H9 (cell line): Measurements from ENCODE around the gene FNDC8. TPM values are rescaled to one million over a fixed set of nuclear protein-coding genes. Genes with fewer than 3 reads are reported as not detected.

Experiments
- DNase-seq: peaks from one replicate; pipeline ENCODE4 v3.0.0-alpha.2; 2017
- H2AFZ ChIP-seq: one replicate; pipeline ENCODE4 v1.6.1; 2013; ENCODE audit warnings: mild to moderate bottlenecking, low read length, control low read depth, moderate library complexity
- H2AK5ac ChIP-seq: 2 replicates; pipeline ENCODE4 v1.6.1; 2013; ENCODE audit warnings: low read length, control low read depth, mixed read lengths; ENCODE audit not compliant: insufficient read length
- H2BK120ac ChIP-seq: one replicate; pipeline ENCODE4 v1.6.1; 2013; ENCODE audit warnings: low read depth, mild to moderate bottlenecking, low read length, control low read depth, inconsistent platforms; ENCODE audit not compliant: poor library complexity, severe bottlenecking
- H2BK12ac ChIP-seq: 2 replicates; pipeline ENCODE4 v1.6.1; 2013; ENCODE audit warnings: low read length, control low read depth, mixed read lengths, low read depth; ENCODE audit not compliant: insufficient read length
- H2BK15ac ChIP-seq: 2 replicates; pipeline ENCODE4 v1.6.1; 2013; ENCODE audit warnings: low read depth, low read length, control low read depth
- H2BK20ac ChIP-seq: one replicate; pipeline ENCODE4 v1.6.1; 2013; ENCODE audit warnings: low read depth, mild to moderate bottlenecking, low read length, control low read depth, inconsistent platforms; ENCODE audit not compliant: poor library complexity, severe bottlenecking
- H2BK5ac ChIP-seq: 2 replicates; pipeline ENCODE4 v1.6.1; 2013; ENCODE audit warnings: low read length, control low read depth, mixed read lengths; ENCODE audit not compliant: insufficient read length
- H3K14ac ChIP-seq: 2 replicates; pipeline ENCODE4 v1.6.1; 2013; ENCODE audit warnings: low read length, control low read depth; ENCODE audit not compliant: insufficient read depth
- H3K18ac ChIP-seq: 2 replicates; pipeline ENCODE4 v1.6.1; 2013; ENCODE audit warnings: low read depth, mild to moderate bottlenecking, mixed read lengths, low read length, control low read depth; ENCODE audit not compliant: insufficient read length
- H3K23ac ChIP-seq: 2 replicates; pipeline ENCODE4 v1.6.1; 2013; ENCODE audit warnings: low read length, control low read depth, mixed read lengths, low read depth; ENCODE audit not compliant: insufficient read length
- H3K23me2 ChIP-seq: 2 replicates; pipeline ENCODE4 v1.6.1; 2013; ENCODE audit warnings: low read depth, mild to moderate bottlenecking, mixed read lengths, low read length, control low read depth; ENCODE audit not compliant: insufficient read length, poor library complexity, severe bottlenecking
- H3K27ac ChIP-seq: 2 replicates; pipeline ENCODE4 v1.5.1; 2013; ENCODE audit warnings: low read length, control low read depth, mixed read lengths, low read depth; ENCODE audit not compliant: insufficient read length
- H3K27me3 ChIP-seq: 2 replicates; pipeline ENCODE4 v1.6.1; 2013; ENCODE audit warnings: low read length, control low read depth, inconsistent platforms; ENCODE audit not compliant: insufficient read depth
- H3K4ac ChIP-seq: 2 replicates; pipeline ENCODE4 v1.6.1; 2013; ENCODE audit warnings: low read depth, mild to moderate bottlenecking, control low read depth, inconsistent platforms, low read length, moderate library complexity
- H3K4me1 ChIP-seq: 2 replicates; pipeline ENCODE4 v1.6.1; 2013; ENCODE audit warnings: low read length, control low read depth, inconsistent platforms; ENCODE audit not compliant: insufficient read depth
- H3K4me2 ChIP-seq: 2 replicates; pipeline ENCODE4 v1.6.1; 2013; ENCODE audit warnings: low read length, control low read depth, mixed read lengths; ENCODE audit not compliant: insufficient read length, insufficient read depth
- H3K56ac ChIP-seq: 2 replicates; pipeline ENCODE4 v1.6.1; 2013; ENCODE audit warnings: low read depth, mild to moderate bottlenecking, mixed read lengths, low read length, control low read depth; ENCODE audit not compliant: insufficient read length
- H3K79me1 ChIP-seq: 2 replicates; pipeline ENCODE4 v1.6.1; 2013; ENCODE audit warnings: low read depth, mild to moderate bottlenecking, moderate library complexity, low read length, control low read depth, inconsistent platforms; ENCODE audit not compliant: insufficient read depth, poor library complexity, severe bottlenecking
- H3K79me2 ChIP-seq: 2 replicates; pipeline ENCODE4 v1.6.1; 2013; ENCODE audit warnings: low read length, control low read depth, inconsistent platforms; ENCODE audit not compliant: insufficient read depth
- H3K9ac ChIP-seq: 2 replicates; pipeline ENCODE4 v1.6.1; 2013; ENCODE audit warnings: low read length, control low read depth, mixed read lengths; ENCODE audit not compliant: insufficient read length; ENCODE audit errors: extremely low read depth
- H3K9me3 ChIP-seq: one replicate; pipeline ENCODE4 v1.6.1; 2013; ENCODE audit warnings: low read depth, low read length, inconsistent platforms; ENCODE audit not compliant: control insufficient read depth
- H3T11ph ChIP-seq: one replicate; pipeline ENCODE4 v1.6.1; 2013; ENCODE audit warnings: mild to moderate bottlenecking, low read length, control low read depth, inconsistent platforms
- H4K20me1 ChIP-seq: one replicate; pipeline ENCODE4 v1.6.1; 2013; ENCODE audit not compliant: control insufficient read depth, insufficient read length, insufficient read depth
- H4K5ac ChIP-seq: 2 replicates; pipeline ENCODE4 v1.6.1; 2013; ENCODE audit warnings: low read depth, mild to moderate bottlenecking, mixed read lengths, low read length, control low read depth; ENCODE audit not compliant: insufficient read length
- H4K8ac ChIP-seq: replicated peaks from 2 replicates; pipeline ENCODE4 v1.6.1; 2013; ENCODE audit warnings: low read length, control low read depth, mixed read lengths, low read depth; ENCODE audit not compliant: insufficient read length
- H4K91ac ChIP-seq: 2 replicates; pipeline ENCODE4 v1.6.1; 2013; ENCODE audit warnings: low read depth, mild to moderate bottlenecking, moderate library complexity, mixed read lengths, low read length, control low read depth; ENCODE audit not compliant: insufficient read length
- H3K27ac Mint-ChIP-seq, 3 experiments: 2 replicates in 2 of 3; 3 replicates in 1 of 3; pipeline ENCODE4 v1.8.0; 2020 to 2021; ENCODE audit warnings: mixed read lengths in 3 of 3, mild to moderate bottlenecking in 1 of 3, moderate library complexity in 1 of 3
- H3K27me3 Mint-ChIP-seq: 2 replicates; pipeline ENCODE4 v1.8.0; 2021; ENCODE audit warnings: low read depth, mild to moderate bottlenecking, moderate library complexity, mixed read lengths
- H3K36me3 Mint-ChIP-seq, 3 experiments: 2 replicates in 2 of 3; 3 replicates in 1 of 3; pipeline ENCODE4 v1.8.0; 2020 to 2021; ENCODE audit warnings: low read depth in 3 of 3, mixed read lengths in 3 of 3; ENCODE audit not compliant: insufficient read depth in 1 of 3
- H3K4me1 Mint-ChIP-seq, 2 experiments: 2 replicates each; pipeline ENCODE4 v1.8.0; 2020; ENCODE audit warnings: mixed read lengths in 2 of 2
- H3K4me3 Mint-ChIP-seq, 2 experiments: 2 replicates in 1 of 2; 3 replicates in 1 of 2; pipeline ENCODE4 v1.8.0; 2020 to 2021; ENCODE audit warnings: mild to moderate bottlenecking in 2 of 2, mixed read lengths in 2 of 2, moderate library complexity in 1 of 2
- H3K9me3 Mint-ChIP-seq, 2 experiments: 2 replicates in 1 of 2; 3 replicates in 1 of 2; pipeline ENCODE4 v1.8.0; 2020; ENCODE audit warnings: mild to moderate bottlenecking in 2 of 2, mixed read lengths in 2 of 2, moderate library complexity in 1 of 2
- WGBS: extraction: QIAGEN DNeasy Blood & Tissue Kit; methylation state at CpG from one replicate; pipeline ENCODE4 v1.1.7; 2013; ENCODE audit warnings: missing lambda C conversion rate, low lambda C conversion rate, mixed read lengths; ENCODE audit not compliant: insufficient read length; ENCODE audit errors: extremely low coverage; 5-methylcytosine and 5-hydroxymethylcytosine counted together
- total RNA-seq: library from RNA; stranded (reverse); gene quantifications from 2 replicates; pipeline ENCODE4 v1.2.1, GENCODE V29; 2021
- TF ChIP-seq, protein P1 (sequence below): fragments of 200-600 bp; sonication (generic); conservative IDR thresholded peaks from 3 replicates; pipeline ENCODE4 v1.8.0; 2021; ENCODE audit warnings: antibody characterized with exemption, mild to moderate bottlenecking

FNDC8 gene
- total RNA-seq, 1 experiment from 2014 or later = not detected

DNA sequence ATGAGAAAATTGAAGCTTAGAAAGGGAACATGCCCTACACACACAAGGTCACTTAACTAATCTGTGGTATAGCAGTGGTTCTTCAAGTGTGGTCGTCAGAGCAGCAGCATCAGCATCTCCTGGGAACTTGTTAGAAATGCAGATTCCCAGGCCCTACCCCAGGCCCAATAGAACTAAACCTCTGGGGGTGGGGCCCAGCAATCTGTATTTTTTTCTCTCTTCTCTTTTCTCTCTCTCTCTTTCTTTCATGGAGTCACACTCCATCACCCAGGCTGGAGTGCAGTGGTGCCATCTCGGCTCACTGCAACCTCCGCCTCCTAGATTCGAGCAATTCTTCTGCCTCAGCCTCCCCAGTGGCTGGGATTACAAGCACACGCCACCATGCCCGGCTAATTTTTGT lies 16.8 kb downstream of the FNDC8 start:
- Histone ChIP-seq H3K79me1 (peaks cover 11% of the 10 kb centered on the region), H3K18ac (no peak overlapping the region), H3T11ph (no peak overlapping the region), H3K9ac (no peak overlapping the region), H2BK12ac (no peak overlapping the region), H3K4me1 (no peaks in the 10 kb centered on the region), H3K27ac (no peak overlapping the region), H3K9me3 (no peaks in the 10 kb centered on the region), H2BK5ac (no peak overlapping the region), H4K8ac (no peak overlapping the region), H3K79me2 (peaks cover 13% of the 10 kb centered on the region; the same call in 1 of the 2 replicates), H2AFZ (no peak overlapping the region), H2BK15ac (no peak overlapping the region), H3K27me3 (no peaks in the 10 kb centered on the region), H3K56ac (no peak overlapping the region), H3K23me2 (no peaks in the 10 kb centered on the region), H3K4ac (no peak overlapping the region), H3K23ac (no peak overlapping the region), H3K14ac (no peak overlapping the region), H2AK5ac (no peak overlapping the region), H4K20me1 (no peaks in the 10 kb centered on the region), H2BK120ac (no peak overlapping the region), H4K91ac (no peak overlapping the region), H4K5ac (no peak overlapping the region), H3K4me2 (no peak overlapping the region), H2BK20ac (no peak overlapping the region)
- Mint-ChIP-seq H3K4me1 (peaks cover 4 to 6% of the 10 kb centered on the region in 2 experiments; a peak in 3 of 4 replicates), H3K27ac (no peak overlapping the region; a peak in 1 of 7 replicates), H3K4me3 (no peak overlapping the region; a peak in 1 of 5 replicates), H3K27me3 (no peaks in the 10 kb centered on the region), H3K36me3 (peaks cover 53 to 70% (median 61%) of the 10 kb centered on the region in 3 experiments), H3K9me3 (no peaks in the 10 kb centered on the region; a peak in 1 of 5 replicates)
- no CpG with 5 or more reads among the region's 6 CpGs for WGBS
- TF ChIP-seq, protein P1, sequence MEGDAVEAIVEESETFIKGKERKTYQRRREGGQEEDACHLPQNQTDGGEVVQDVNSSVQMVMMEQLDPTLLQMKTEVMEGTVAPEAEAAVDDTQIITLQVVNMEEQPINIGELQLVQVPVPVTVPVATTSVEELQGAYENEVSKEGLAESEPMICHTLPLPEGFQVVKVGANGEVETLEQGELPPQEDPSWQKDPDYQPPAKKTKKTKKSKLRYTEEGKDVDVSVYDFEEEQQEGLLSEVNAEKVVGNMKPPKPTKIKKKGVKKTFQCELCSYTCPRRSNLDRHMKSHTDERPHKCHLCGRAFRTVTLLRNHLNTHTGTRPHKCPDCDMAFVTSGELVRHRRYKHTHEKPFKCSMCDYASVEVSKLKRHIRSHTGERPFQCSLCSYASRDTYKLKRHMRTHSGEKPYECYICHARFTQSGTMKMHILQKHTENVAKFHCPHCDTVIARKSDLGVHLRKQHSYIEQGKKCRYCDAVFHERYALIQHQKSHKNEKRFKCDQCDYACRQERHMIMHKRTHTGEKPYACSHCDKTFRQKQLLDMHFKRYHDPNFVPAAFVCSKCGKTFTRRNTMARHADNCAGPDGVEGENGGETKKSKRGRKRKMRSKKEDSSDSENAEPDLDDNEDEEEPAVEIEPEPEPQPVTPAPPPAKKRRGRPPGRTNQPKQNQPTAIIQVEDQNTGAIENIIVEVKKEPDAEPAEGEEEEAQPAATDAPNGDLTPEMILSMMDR = no peak
- DNase-seq = no peak
